ENCODE data around the gene PRSS36. TPM values are rescaled to one million over a fixed set of nuclear protein-coding genes. Genes with fewer than 3 reads are reported as not detected.
A peak's percentile ranks its signal among the peaks of the same experiment; 100 is the strongest.

Gene PRSS36
- total RNA-seq, 1 experiment from 2014 or later = 0.66 TPM

DNA sequence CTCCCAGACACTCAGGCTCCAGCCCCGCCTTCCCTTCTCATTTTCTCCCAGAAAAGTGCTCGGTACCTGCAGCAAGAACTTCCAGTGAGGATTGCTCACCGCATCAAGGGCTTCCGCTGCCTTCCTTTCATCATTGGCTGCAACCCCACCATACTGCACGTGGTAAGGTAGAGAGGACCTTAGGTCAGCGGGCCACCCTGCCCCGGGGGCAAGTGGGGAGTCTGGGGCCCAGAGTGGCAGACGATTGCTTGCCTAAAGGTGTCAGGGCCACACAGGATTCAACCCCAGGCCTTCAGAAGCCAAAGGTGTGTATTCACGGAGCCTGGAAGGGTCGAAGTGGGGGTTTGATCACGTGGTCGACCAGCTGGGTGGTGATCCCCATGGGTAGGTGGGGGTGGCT is 40.2 kb downstream of the PRSS36 start:
- Histone ChIP-seq H2BK12ac (ENCODE audit: insufficient read length, low read depth, low read length) (no peak overlapping the region), H3K56ac (ENCODE audit: insufficient read length, low read depth, low read length) (no peak overlapping the region), H4K20me1 (ENCODE audit: control insufficient read depth, insufficient read depth, insufficient read length) (no peaks in the 10 kb centered on the region), H2BK15ac (ENCODE audit: low read depth, low read length) (no peak overlapping the region), H2AFZ (ENCODE audit: low read length) (no peak overlapping the region), H3K23ac (ENCODE audit: insufficient read length, low read depth, low read length) (no peak overlapping the region), H3K27me3 (ENCODE audit: insufficient read depth, low read length) (no peaks in the 10 kb centered on the region; the same call in 1 of the 2 replicates), H4K8ac (replicated peaks; ENCODE audit: insufficient read length, low read depth, low read length) (no peak overlapping the region), H3K79me1 (ENCODE audit: insufficient read depth, low read depth, low read length, poor library complexity, severe bottlenecking) (no peaks in the 10 kb centered on the region), H2BK120ac (ENCODE audit: low read depth, low read length, poor library complexity, severe bottlenecking) (no peak overlapping the region), H3K4me1 (ENCODE audit: insufficient read depth, low read length) (no peaks in the 10 kb centered on the region), H2BK20ac (ENCODE audit: low read depth, low read length, poor library complexity, severe bottlenecking) (no peak overlapping the region), H3K79me2 (ENCODE audit: insufficient read depth, low read length) (no peaks in the 10 kb centered on the region; the same call in 1 of the 2 replicates), H3K9ac (ENCODE audit: extremely low read depth, insufficient read length, low read length) (no peak overlapping the region), H3K4me2 (ENCODE audit: insufficient read depth, insufficient read length, low read length) (no peak overlapping the region), H3T11ph (ENCODE audit: low read length) (no peak overlapping the region), H3K18ac (ENCODE audit: insufficient read length, low read depth, low read length) (no peak overlapping the region), H4K91ac (ENCODE audit: insufficient read length, low read depth, low read length) (no peak overlapping the region), H3K9me3 (ENCODE audit: control insufficient read depth, low read depth, low read length) (no peaks in the 10 kb centered on the region), H3K14ac (ENCODE audit: insufficient read depth, low read length) (no peak overlapping the region), H3K23me2 (ENCODE audit: insufficient read length, low read depth, low read length, poor library complexity, severe bottlenecking) (peaks cover 8% of the 10 kb centered on the region), H2BK5ac (ENCODE audit: insufficient read length, low read length) (no peak overlapping the region), H4K5ac (ENCODE audit: insufficient read length, low read depth, low read length) (no peak overlapping the region), H2AK5ac (ENCODE audit: insufficient read length, low read length) (no peak overlapping the region), H3K27ac (ENCODE audit: insufficient read length, low read depth, low read length) (no peak overlapping the region), H3K4ac (ENCODE audit: low read depth, low read length) (no peak overlapping the region)
- no CpG with 5 or more reads among the region's 12 CpGs for WGBS (ENCODE audit: extremely low coverage, insufficient read length, low lambda C conversion rate)
- Mint-ChIP-seq H3K27me3 (ENCODE audit: low read depth) (no peaks in the 10 kb centered on the region; the same call in 1 of the 2 replicates), H3K4me3 (peak overlapping the region; percentile 54 to 83), H3K4me1 (peaks cover 9 to 14% of the 10 kb centered on the region in 2 experiments), H3K27ac (peak overlapping the region in 1 of 3 experiments; percentile 62; a peak in 1 of 7 replicates), H3K36me3 (ENCODE audit: insufficient read depth in 1 of 3, low read depth in 3 of 3) (peaks cover 19 to 37% (median 31%) of the 10 kb centered on the region in 3 experiments), H3K9me3 (no peaks in the 10 kb centered on the region; a peak in 2 of 5 replicates)
- TF ChIP-seq, protein P1, sequence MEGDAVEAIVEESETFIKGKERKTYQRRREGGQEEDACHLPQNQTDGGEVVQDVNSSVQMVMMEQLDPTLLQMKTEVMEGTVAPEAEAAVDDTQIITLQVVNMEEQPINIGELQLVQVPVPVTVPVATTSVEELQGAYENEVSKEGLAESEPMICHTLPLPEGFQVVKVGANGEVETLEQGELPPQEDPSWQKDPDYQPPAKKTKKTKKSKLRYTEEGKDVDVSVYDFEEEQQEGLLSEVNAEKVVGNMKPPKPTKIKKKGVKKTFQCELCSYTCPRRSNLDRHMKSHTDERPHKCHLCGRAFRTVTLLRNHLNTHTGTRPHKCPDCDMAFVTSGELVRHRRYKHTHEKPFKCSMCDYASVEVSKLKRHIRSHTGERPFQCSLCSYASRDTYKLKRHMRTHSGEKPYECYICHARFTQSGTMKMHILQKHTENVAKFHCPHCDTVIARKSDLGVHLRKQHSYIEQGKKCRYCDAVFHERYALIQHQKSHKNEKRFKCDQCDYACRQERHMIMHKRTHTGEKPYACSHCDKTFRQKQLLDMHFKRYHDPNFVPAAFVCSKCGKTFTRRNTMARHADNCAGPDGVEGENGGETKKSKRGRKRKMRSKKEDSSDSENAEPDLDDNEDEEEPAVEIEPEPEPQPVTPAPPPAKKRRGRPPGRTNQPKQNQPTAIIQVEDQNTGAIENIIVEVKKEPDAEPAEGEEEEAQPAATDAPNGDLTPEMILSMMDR (conservative IDR thresholded peaks at IDR 0.05) = no peak
- DNase-seq = no peak

Data from H9 (cell line).